Chondrocyte (in vitro differentiated cells): Measurements from ENCODE around the gene ZNF764. TPM values are rescaled to one million over a fixed set of nuclear protein-coding genes. Genes with fewer than 3 reads are reported as not detected.

Experiments
- DNase-seq: peaks from one replicate; pipeline ENCODE4 v3.0.0; 2021; ENCODE audit warnings: mixed read lengths, low spot score
- H3K27ac Mint-ChIP-seq: one replicate; pipeline ENCODE4 v1.8.0; 2021; ENCODE audit warnings: mild to moderate bottlenecking, moderate library complexity, mixed read lengths; ENCODE audit not compliant: unreplicated experiment
- H3K27me3 Mint-ChIP-seq: 2 replicates; pipeline ENCODE4 v1.8.0; 2021; ENCODE audit warnings: low read depth, mixed read lengths
- H3K36me3 Mint-ChIP-seq: 2 replicates; pipeline ENCODE4 v1.8.0; 2021; ENCODE audit warnings: low read depth, mixed read lengths
- H3K4me1 Mint-ChIP-seq: 2 replicates; pipeline ENCODE4 v1.8.0; 2021; ENCODE audit warnings: low read depth, mild to moderate bottlenecking, mixed read lengths
- H3K4me3 Mint-ChIP-seq: one replicate; pipeline ENCODE4 v1.8.0; 2021; ENCODE audit warnings: mild to moderate bottlenecking, moderate library complexity, mixed read lengths; ENCODE audit not compliant: unreplicated experiment
- H3K9me3 Mint-ChIP-seq: 2 replicates; pipeline ENCODE4 v1.8.0; 2021; ENCODE audit warnings: low read depth, mixed read lengths
- CTCF ChIP-seq: fragments of 200-600 bp; sonication (generic); IDR thresholded peaks from 2 replicates; pipeline ENCODE4 v1.5.0; 2021; ENCODE audit warnings: antibody characterized with exemption, mild to moderate bottlenecking, moderate library complexity
- total RNA-seq: library from RNA; stranded (reverse); gene quantifications from 3 replicates; pipeline ENCODE4 v1.2.1, GENCODE V29; 2021

The ZNF764 gene
- total RNA-seq, 1 donor from 2014 or later = 8.3 TPM

GRCh38 chr16:30535106-30535776 is 22.9 kb downstream of the ZNF764 start:
- H3K4me1 Mint-ChIP-seq = peaks cover 17% of the 10 kb centered on the region
- DNase-seq = no peak
- H3K27me3 Mint-ChIP-seq = no peaks in the 10 kb centered on the region
- peak overlapping the region; percentile 87 for H3K27ac Mint-ChIP-seq
- H3K4me3 Mint-ChIP-seq = peak overlapping the region; percentile 88
- H3K9me3 Mint-ChIP-seq = no peaks in the 10 kb centered on the region
- no peak for TF ChIP-seq CTCF
- no peaks in the 10 kb centered on the region for H3K36me3 Mint-ChIP-seq

- no peak for TF ChIP-seq CTCF
- Mint-ChIP-seq H3K4me3 (peak within 1 kb of the TSS; percentile 88), H3K9me3 (no peaks in the 10 kb centered on the region), H3K36me3 (no peaks in the 10 kb centered on the region), H3K27ac (peak within 1 kb of the TSS; percentile 87), H3K4me1 (peaks cover 17% of the 10 kb centered on the region), H3K27me3 (no peaks in the 10 kb centered on the region)
- no peak for DNase-seq
Measured at GRCh38 chr16:30534368-30535105, 23.6 kb downstream of the ZNF764 start, which contains the start of gene ZNF747. ZNF747 (minus strand) TSS chr16:30534858; CDS start chr16:30534679, 179 bp downstream.

GRCh38 chr16:30533748-30534367 is 24.3 kb downstream of the ZNF764 start:
- Mint-ChIP-seq H3K9me3 (no peaks in the 10 kb centered on the region), H3K4me1 (peaks cover 17% of the 10 kb centered on the region), H3K4me3 (peak overlapping the region; percentile 88), H3K36me3 (no peaks in the 10 kb centered on the region), H3K27me3 (no peaks in the 10 kb centered on the region), H3K27ac (no peak overlapping the region)
- no peak for DNase-seq
- TF ChIP-seq CTCF = no peak

GRCh38 chr16:30533146-30533522 is 25.0 kb downstream of the ZNF764 start:
- Mint-ChIP-seq H3K27ac (no peak overlapping the region), H3K4me1 (peaks cover 17% of the 10 kb centered on the region), H3K9me3 (no peaks in the 10 kb centered on the region), H3K27me3 (no peaks in the 10 kb centered on the region), H3K36me3 (no peaks in the 10 kb centered on the region), H3K4me3 (peak overlapping the region; percentile 49)
- TF ChIP-seq CTCF = no peak
- DNase-seq = no peak
